GM19463 (cell line): ENCODE data around the gene NUTF2.

Experiments
- ATAC-seq: cut with Tn5 transposase; IDR thresholded peaks from one replicate; pipeline ENCODE4 v1.9.1; 2021; ENCODE audit warnings: mild to moderate bottlenecking, moderate library complexity; ENCODE audit not compliant: unreplicated experiment

The NUTF2 gene

DNA sequence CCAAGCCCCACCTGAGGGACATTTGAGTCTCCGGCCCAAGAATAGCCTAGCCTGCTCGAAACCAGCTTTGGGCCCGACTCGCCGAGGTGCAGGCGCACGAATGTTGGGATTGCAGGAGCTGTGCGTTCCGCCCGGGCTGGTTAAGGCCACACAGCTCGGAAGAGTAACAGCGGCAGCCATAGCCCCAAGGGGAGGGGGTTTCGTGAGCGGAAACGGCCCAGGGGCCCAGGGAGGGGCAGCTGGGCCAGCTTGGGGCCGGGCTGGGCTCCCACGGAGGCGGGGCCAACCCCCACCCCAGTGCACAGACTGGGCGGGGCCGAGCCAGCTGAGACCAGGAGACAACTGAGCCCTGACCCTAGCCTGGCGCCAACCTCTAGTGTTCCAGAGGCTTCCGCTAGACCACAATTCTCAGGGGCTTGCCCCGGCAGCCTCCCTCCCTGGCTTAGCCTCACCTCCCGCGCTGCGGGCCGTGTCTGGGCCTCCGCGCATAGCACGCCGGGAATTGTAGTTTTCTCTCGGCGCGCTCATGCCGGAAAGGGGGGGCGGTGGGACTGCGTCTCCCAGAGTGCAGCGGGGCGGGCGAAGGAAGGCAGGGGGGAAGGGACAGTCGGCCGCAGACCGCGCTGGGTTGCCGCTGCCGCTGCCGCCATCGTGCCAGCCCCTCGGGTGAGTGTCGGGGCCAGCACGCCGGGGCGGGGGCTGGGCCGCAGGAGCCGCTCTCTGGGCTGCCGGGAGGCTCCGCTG, at the start of gene NUTF2:
Gene NUTF2 (plus strand): TSS at position 614 of the 744 bp plus-strand sequence. CDS start 18,198 bp downstream, outside the sequence.
- ATAC-seq = peak; percentile 54

DNA sequence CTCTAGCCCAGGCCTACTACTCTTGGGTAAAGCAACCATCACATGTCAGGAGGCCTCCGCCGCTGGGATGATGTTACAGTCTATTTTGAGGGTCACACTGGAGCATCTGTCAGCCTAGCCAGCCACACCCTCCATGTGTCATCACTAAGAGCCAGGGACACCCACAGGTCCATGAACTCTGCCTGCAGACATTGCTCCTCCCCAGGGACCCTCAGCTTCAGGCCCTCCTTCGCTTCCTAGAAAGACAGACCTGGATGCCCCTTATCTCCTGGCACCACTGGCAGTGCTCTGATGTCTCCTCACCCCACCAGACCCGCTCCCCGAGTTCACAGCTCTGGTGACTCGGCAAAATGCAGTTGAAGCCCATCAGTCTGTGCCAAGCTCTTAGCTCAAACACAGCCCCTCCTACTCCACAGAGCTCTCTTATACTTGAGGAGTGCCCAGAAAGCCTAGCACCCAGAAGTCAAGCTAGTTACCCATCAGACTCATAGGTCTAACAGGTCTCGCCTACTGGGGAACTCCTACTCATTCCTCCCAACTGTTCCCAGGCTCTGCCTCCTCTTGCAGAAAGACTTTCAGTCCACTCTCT, 46.3 kb upstream of the NUTF2 start:
- no peak for ATAC-seq

GRCh38 chr16:67801241-67801640, 45.5 kb upstream of the NUTF2 start:
- ATAC-seq = no peak

DNA sequence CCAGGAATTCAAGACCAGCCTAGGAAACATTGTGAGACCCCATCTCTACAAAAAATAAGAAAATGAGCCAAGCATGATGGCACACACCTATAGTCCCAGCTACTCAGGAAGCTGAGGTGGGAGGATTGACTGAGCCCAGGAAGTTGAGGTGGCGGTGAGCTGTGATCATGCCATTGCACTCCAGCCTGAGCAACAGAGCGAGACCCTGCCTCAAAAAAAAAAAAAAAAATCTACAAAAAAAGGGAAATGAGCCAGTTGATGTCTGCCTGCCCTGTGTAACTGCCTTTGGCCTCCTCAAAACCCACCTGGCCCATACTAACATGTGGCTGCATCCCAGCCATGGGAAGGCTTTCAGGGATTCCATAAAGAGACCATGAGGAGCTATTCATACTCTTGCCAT, 44.9 kb upstream of the NUTF2 start:
- ATAC-seq = no peak

DNA sequence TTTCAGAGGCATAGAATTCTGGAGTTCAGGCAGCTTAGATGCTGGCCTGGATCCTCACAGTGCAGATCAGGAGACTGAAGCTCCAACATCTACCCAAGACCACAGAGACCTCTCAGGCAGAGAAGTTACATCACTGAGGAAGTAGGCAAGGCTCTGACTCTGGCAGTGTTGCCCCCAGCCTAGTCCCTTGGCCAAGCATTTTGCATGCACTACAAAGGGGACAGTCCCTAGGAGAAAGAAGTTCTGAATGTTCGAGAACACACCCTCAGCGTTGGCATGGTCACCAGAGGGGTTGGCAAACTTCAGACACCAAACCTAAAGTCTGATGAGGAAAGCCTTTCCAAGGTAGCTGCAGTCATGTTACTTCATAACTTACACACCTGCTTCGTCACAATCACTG, 42.8 kb upstream of the NUTF2 start:
- no peak for ATAC-seq

GRCh38 chr16:67804853-67805542, 41.7 kb upstream of the NUTF2 start:
- no peak for ATAC-seq

DNA sequence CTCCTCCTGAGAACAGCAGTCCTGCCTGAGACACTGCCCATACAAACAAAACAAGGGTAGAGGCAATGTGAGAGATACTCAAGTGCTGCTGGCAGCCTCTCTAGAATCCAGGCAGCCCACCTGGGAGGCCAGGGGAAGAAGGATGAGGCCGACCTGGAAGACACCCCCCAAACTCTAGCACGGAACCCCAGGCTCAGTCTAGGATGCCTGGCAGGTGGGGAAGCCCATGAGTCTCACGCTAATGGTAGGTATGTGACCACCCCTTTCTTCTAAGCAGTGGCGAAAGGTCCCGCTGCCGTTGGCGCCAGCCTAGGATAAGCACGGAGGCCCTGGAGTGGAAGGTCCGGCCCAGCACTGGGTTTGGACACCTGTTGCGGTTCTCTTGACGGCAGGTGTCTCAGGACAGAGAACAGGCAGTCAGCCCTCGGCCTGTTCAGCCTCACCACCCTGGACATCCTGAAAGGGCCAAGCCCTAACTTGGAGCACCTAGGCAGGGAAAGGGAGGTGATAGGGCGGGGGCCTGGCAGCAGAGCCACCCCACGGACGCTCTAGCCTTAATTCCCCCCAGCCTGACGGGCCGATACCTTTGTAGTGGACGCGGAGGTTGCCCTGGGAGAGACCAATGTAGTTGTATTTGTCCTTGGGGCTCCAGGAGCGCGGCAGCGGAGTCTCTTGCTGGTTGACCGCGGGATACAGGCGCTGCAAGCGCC, 40.9 kb upstream of the NUTF2 start:
- ATAC-seq = no peak

DNA sequence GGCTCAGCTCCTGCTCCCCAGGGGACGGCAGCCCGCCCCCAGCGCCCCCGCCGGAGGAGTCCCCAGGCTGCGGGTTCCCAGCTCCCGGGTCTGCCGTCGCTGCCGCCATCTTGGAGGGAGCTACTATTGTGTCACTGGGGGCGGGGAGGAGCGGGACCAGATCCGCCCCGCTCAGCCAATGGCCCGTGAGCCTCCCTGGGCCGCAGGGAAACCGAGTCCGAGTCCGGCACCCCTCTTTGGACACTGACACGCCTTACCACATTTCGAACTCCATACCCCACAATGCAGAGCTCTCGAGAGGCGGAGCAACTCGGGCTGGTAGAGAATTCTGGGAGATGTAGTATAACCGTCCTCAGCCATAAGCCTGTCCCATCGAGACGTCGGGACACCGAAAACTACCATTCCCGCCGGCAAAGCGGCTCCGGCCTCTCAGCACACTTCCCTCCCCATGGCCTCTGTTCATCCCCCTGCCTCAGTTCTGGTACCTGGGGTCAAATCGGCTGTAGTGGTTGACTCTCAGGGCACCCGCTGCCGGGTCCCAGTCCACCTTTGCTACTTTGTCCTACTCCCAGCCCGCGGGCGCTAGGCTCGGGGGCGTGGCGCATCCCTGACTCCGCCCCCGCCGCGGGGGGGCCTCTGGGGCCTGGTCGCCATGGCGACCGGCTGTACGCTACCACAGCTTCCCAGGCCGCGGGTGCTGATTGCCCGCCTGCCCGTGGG, 40.1 kb upstream of the NUTF2 start, which contains the start of the genes RANBP10 and TSNAXIP1:
Gene RANBP10 (minus strand): TSS at position 133 of the 720 bp plus-strand sequence. CDS start 24 bp downstream, at position 109.
Gene TSNAXIP1 (plus strand): TSS at position 462 of the 720 bp plus-strand sequence. CDS start 261 bp downstream, outside the sequence.
- ATAC-seq = peak; percentile 86

GRCh38 chr16:67807148-67807682, 39.5 kb upstream of the NUTF2 start:
- ATAC-seq = no peak

DNA sequence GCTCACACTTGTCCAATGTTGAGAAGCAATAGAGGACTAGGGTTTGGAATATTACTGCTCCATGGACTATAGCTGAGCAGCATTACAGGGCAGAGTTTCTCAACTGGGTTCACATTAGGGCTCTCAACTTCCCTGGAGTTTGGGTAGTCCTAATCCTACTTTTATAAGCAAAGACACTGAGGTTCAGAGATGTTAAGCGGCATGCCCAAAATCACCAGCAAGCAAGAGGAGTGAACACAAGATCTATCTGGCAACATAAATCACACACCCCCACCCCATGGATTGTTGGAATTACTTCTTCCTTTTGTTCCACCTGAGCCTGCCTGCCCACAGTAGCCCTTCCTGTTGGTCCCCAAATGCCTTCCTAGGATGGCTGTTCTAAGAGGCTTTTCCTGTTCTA, 34.8 kb upstream of the NUTF2 start:
- no peak for ATAC-seq

DNA sequence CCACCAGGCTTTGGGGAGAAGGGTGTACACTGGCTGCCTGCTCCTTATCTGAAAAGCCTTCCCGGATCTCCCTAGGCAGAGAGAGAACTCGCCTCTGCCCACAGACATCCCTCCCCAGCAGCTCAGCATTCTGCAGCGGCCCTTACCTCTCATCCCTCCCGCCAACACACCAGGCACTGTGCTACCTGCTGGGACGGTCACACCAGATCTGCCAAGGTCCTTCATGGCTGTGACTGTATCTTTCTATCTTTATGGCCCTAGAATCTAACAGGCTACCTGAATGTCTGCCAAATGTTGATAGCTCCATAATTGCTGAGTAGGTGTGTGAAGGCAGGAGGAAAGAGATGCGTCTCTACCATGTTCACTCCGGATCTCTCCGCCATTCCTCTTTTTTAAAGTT, 32.2 kb upstream of the NUTF2 start:
- no peak for ATAC-seq

- ATAC-seq = no peak
Measured at GRCh38 chr16:67820608-67821259, 26.0 kb upstream of the NUTF2 start.

- no peak for ATAC-seq
Measured at GRCh38 chr16:67822511-67822910, 24.2 kb upstream of the NUTF2 start.

DNA sequence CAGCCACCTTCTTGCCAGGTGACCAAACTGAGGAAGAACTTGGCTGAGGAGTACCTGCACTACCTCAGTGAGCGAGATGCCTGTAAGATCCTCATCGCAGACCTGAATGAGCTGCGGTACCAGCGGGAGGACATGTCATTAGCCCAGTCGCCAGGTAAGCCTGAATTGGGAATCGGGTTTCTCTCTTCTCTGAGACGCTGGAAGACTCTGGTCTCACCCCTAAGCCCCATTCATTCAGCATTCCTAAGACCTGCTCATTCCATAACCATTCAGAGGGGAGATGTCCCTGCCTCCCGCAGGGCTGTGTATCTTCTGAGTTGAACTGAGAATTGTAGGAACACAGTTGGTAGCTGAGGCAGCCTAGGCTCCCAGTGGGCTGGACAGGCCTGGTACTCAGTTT, 21.6 kb upstream of the NUTF2 start:
- no peak for ATAC-seq

DNA sequence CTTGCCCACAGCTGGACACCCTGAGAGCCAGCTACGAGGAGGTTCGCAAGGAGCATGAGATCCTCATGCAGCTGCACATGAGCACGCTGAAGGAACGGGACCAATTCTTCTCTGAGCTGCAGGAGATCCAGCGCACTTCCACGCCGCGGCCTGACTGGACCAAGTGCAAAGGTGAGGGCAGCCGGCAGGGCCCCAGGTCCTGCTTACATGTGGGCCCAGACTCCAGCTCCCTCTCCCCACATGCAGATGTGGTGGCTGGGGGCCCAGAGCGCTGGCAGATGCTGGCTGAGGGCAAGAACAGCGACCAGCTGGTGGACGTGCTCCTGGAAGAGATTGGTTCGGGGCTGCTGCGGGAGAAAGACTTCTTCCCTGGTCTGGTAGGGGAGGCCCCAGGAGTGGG, 20.8 kb upstream of the NUTF2 start:
- ATAC-seq = no peak

DNA sequence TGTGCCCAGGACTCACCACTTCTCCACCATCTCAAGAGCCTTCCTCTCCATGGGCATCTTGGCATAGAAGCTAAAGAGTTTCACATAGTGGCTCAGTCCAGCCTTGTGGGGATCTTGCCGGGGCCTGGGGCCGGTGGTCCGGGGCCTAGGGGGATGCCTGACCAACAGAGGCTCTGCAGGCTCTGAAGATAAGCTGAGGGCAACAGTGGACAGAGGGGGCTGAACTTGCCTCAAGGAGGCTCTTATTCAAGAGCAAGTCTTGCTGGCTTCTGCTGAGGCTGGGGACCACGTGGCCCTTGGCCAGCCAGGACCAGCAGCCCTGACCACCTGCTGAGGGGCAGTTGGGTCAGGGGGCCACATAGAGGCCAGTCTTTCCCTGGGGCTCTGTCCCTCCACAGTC, 18.1 kb upstream of the NUTF2 start:
- ATAC-seq = no peak

GRCh38 chr16:67833030-67833414, 13.7 kb upstream of the NUTF2 start:
- no peak for ATAC-seq

GRCh38 chr16:67833415-67834241, 13.1 kb upstream of the NUTF2 start:
- ATAC-seq = peak; percentile 99

- no peak for ATAC-seq
Measured at GRCh38 chr16:67834242-67834614, 12.5 kb upstream of the NUTF2 start.
